ENCODE results near the gene FEM1A. TPM values are rescaled to one million over a fixed set of nuclear protein-coding genes. Genes with fewer than 3 reads are reported as not detected.

FEM1A gene
- total and polyA plus RNA-seq, 2 donors (not counting 1 experiment from before 2014, with no cell fraction given) = 5.8 to 18.7 TPM

DNA sequence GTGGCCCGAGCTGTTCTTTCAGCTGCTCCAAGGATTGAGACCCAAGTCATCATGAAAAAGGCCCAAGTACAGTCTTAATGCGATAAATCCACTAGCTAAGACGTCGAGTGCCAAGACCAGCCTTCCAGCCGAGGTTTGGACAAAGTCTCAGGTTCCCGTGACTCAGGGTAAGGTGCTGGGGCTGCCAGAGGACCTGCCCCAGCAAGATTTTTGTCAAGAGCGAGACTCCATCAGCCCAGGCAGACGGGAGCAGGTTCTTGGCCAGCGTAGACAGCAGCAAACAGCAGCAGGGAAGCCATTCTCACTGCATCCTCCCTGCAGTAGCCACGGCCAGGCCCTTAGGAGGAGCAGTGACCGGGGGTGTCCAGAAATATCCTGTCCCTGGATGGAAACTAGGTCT lies 3.4 kb downstream of the FEM1A start:
- peaks cover 0 to 41% of the 10 kb centered on the region in 2 experiments for H3K36me3 ChIP-seq (replicated peaks in 1 of 2; ENCODE audit: control extremely low read depth in 1 of 2, control insufficient read depth in 1 of 2, extremely low read depth in 1 of 2, insufficient read depth in 2 of 2, low read length in 1 of 2)
- peaks cover 78% of the 10 kb centered on the region for H3K79me2 ChIP-seq (ENCODE audit: control insufficient read depth, insufficient read depth, low read length)
- no peaks in the 10 kb centered on the region for H3K27me3 Mint-ChIP-seq
- peaks cover 34% of the 10 kb centered on the region for H3K4me1 Mint-ChIP-seq
- ATAC-seq (ENCODE audit: low read depth) = no peak
- H3K9me3 ChIP-seq (ENCODE audit: control extremely low read depth in 1 of 3, control insufficient read depth in 2 of 3, insufficient read depth in 1 of 3, low read length in 2 of 3) = peaks cover 0 to 4% (median 0%) of the 10 kb centered on the region in 3 donors
- H3K9ac ChIP-seq (ENCODE audit: low read length) = no peak overlapping the region
- no peak for DNase-seq
- no peaks in the 10 kb centered on the region for H3K9me3 Mint-ChIP-seq (ENCODE audit: insufficient read depth)
- TF ChIP-seq, protein P1, sequence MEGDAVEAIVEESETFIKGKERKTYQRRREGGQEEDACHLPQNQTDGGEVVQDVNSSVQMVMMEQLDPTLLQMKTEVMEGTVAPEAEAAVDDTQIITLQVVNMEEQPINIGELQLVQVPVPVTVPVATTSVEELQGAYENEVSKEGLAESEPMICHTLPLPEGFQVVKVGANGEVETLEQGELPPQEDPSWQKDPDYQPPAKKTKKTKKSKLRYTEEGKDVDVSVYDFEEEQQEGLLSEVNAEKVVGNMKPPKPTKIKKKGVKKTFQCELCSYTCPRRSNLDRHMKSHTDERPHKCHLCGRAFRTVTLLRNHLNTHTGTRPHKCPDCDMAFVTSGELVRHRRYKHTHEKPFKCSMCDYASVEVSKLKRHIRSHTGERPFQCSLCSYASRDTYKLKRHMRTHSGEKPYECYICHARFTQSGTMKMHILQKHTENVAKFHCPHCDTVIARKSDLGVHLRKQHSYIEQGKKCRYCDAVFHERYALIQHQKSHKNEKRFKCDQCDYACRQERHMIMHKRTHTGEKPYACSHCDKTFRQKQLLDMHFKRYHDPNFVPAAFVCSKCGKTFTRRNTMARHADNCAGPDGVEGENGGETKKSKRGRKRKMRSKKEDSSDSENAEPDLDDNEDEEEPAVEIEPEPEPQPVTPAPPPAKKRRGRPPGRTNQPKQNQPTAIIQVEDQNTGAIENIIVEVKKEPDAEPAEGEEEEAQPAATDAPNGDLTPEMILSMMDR (IDR thresholded peaks at IDR 0.05) = no peak
- TF ChIP-seq EZH2 (IDR thresholded peaks at IDR 0.05; ENCODE audit: borderline replicate concordance, insufficient read depth, low read depth, low read length, poor library complexity, severe bottlenecking) = no peak
- no peak overlapping the region for H3K4me2 ChIP-seq (replicated peaks; ENCODE audit: low read depth, low read length, poor library complexity, severe bottlenecking)
- 94% methylated on average over 9 of the region's 11 CpGs for WGBS (ENCODE audit: insufficient coverage)
- H3K4me3 Mint-ChIP-seq = no peak overlapping the region
- H3K27me3 ChIP-seq (replicated peaks in 1 of 4; ENCODE audit: control extremely low read depth in 1 of 4, control insufficient read depth in 3 of 4, insufficient read depth in 4 of 4, low read length in 3 of 4) = no peaks in the 10 kb centered on the region
- H3K4me3 ChIP-seq (ENCODE audit: control extremely low read depth in 1 of 5, extremely low read depth in 1 of 5, insufficient read depth in 1 of 5, low read depth in 2 of 5, low read length in 4 of 5) = no peak overlapping the region
- no peak overlapping the region for H3K27ac ChIP-seq (ENCODE audit: low read length in 2 of 2)
- H3K4me1 ChIP-seq (ENCODE audit: control insufficient read depth in 2 of 2, insufficient read depth in 2 of 2, low read length in 2 of 2) = peaks cover 8 to 22% of the 10 kb centered on the region in 2 donors
- H4K20me1 ChIP-seq (ENCODE audit: control insufficient read depth, insufficient read depth, low read length, poor library complexity, severe bottlenecking) = no peaks in the 10 kb centered on the region
- no peak overlapping the region for H2AFZ ChIP-seq (ENCODE audit: insufficient read depth, low read depth, low read length, poor library complexity, severe bottlenecking)
- POLR2A ChIA-PET = no interaction called here
- intact Hi-C loops (cut with micrococcal nuclease) = loop anchor here (5.0 to 10.0 kb wide), 2 partner anchors 1288 to 1610 kb away; partner anchors contain the start of genes FZR1 and NCLN
- no peak overlapping the region for H3K27ac Mint-ChIP-seq
- CTCF ChIA-PET = interaction anchor here (0.6 to 2.1 kb wide), 2 partner anchors 14 to 16 kb away, joined by 6 to 10 read pairs; no protein-coding TSS in a partner anchor

DNA sequence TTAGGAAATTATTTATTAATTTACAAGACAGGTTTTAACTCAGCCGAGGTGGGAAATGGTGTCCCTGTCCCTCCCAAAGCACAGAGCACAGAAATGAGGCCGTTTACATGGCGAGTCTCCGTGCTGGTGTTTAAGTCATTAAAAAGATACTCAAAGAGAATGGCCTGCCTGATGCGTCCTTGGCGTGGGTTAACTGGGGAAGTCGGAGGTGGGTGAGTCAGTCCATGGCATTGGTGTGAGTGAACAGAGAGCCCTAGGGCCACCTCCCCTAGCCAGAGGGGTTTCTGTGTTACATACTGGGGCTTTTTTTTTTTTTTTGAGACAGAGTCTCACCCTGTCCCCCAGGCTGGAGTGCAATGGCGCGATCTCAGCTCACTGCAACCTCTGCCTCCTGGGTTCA lies 3.9 kb downstream of the FEM1A start:
- Histone ChIP-seq H3K9ac (ENCODE audit: low read length) (no peak overlapping the region), H3K27me3 (replicated peaks in 1 of 4; ENCODE audit: control extremely low read depth in 1 of 4, control insufficient read depth in 3 of 4, insufficient read depth in 4 of 4, low read length in 3 of 4) (no peaks in the 10 kb centered on the region), H3K79me2 (ENCODE audit: control insufficient read depth, insufficient read depth, low read length) (peaks cover 82% of the 10 kb centered on the region), H3K27ac (ENCODE audit: low read length in 2 of 2) (no peak overlapping the region), H3K4me1 (ENCODE audit: control insufficient read depth in 2 of 2, insufficient read depth in 2 of 2, low read length in 2 of 2) (peaks cover 8 to 22% of the 10 kb centered on the region in 2 donors), H3K9me3 (ENCODE audit: control extremely low read depth in 1 of 3, control insufficient read depth in 2 of 3, insufficient read depth in 1 of 3, low read length in 2 of 3) (peaks cover 0 to 4% (median 0%) of the 10 kb centered on the region in 3 donors), H3K4me2 (replicated peaks; ENCODE audit: low read depth, low read length, poor library complexity, severe bottlenecking) (no peak overlapping the region), H3K36me3 (replicated peaks in 1 of 2; ENCODE audit: control extremely low read depth in 1 of 2, control insufficient read depth in 1 of 2, extremely low read depth in 1 of 2, insufficient read depth in 2 of 2, low read length in 1 of 2) (peaks cover 0 to 41% of the 10 kb centered on the region in 2 experiments), H4K20me1 (ENCODE audit: control insufficient read depth, insufficient read depth, low read length, poor library complexity, severe bottlenecking) (no peaks in the 10 kb centered on the region), H3K4me3 (ENCODE audit: control extremely low read depth in 1 of 5, extremely low read depth in 1 of 5, insufficient read depth in 1 of 5, low read depth in 2 of 5, low read length in 4 of 5) (no peak overlapping the region), H2AFZ (ENCODE audit: insufficient read depth, low read depth, low read length, poor library complexity, severe bottlenecking) (no peak overlapping the region)
- H3K27me3 Mint-ChIP-seq = no peaks in the 10 kb centered on the region
- ATAC-seq (ENCODE audit: low read depth) (no peak), DNase-seq (no peak)
- H3K4me3 Mint-ChIP-seq = no peak overlapping the region
- TF ChIP-seq EZH2 (IDR thresholded peaks at IDR 0.05; ENCODE audit: borderline replicate concordance, insufficient read depth, low read depth, low read length, poor library complexity, severe bottlenecking) = no peak
- TF ChIP-seq, protein P1 (IDR thresholded peaks at IDR 0.05) = no peak
- WGBS (ENCODE audit: insufficient coverage) = 86% methylated on average over 7 of the region's 9 CpGs
- peaks cover 34% of the 10 kb centered on the region for H3K4me1 Mint-ChIP-seq
- no peak overlapping the region for H3K27ac Mint-ChIP-seq
- H3K9me3 Mint-ChIP-seq (ENCODE audit: insufficient read depth) = no peaks in the 10 kb centered on the region
- intact Hi-C loops (cut with micrococcal nuclease) = loop anchor here (10.0 kb wide), 1 partner anchor 1611 kb away; the partner anchor contains the start of gene NCLN
- CTCF ChIA-PET = interaction anchor here (2.1 kb wide), 1 partner anchor 14 kb away, joined by 10 read pairs; no protein-coding TSS in a partner anchor
- POLR2A ChIA-PET = no interaction called here
